Activated CD4-positive, alpha-beta T cell treated with anti-CD3 and anti-CD28 coated beads for 36 hours (primary cell): ENCODE results near the gene ZP1. TPM values are rescaled to one million over a fixed set of nuclear protein-coding genes. Genes with fewer than 3 reads are reported as not detected.

Experiments
- ATAC-seq: fragments of 200-7000 bp; cut with Tn5 transposase; one replicate; pipeline ENCODE4 v1.10.0; 2021; ENCODE audit warnings: mild to moderate bottlenecking, moderate library complexity
- CTCF ChIA-PET: fragments of 350-600 bp; sonication (Branson Sonifier 250); formaldehyde crosslinking; loops from one replicate; lab custom pipeline; 2021; ENCODE audit warnings: antibody characterized with exemption; lab: Charles Lee
- POLR2A ChIA-PET: fragments of 350-600 bp; sonication (Branson Sonifier 250); formaldehyde crosslinking; loops from one replicate; lab custom pipeline; 2021; ENCODE audit warnings: antibody characterized with exemption, inconsistent platforms; lab: Charles Lee
- DNase-seq: peaks from one replicate; pipeline ENCODE4 v3.0.0-alpha.2; 2020
- H3K27ac Mint-ChIP-seq: one replicate; pipeline ENCODE4 v1.8.0; 2021; ENCODE audit warnings: mixed read lengths
- H3K27me3 Mint-ChIP-seq: one replicate; pipeline ENCODE4 v1.8.0; 2021; ENCODE audit warnings: mixed read lengths
- H3K36me3 Mint-ChIP-seq: one replicate; pipeline ENCODE4 v1.8.0; 2021; ENCODE audit warnings: low read depth, mixed read lengths
- H3K4me1 Mint-ChIP-seq: one replicate; pipeline ENCODE4 v1.8.0; 2021; ENCODE audit warnings: mixed read lengths
- H3K4me3 Mint-ChIP-seq: one replicate; pipeline ENCODE4 v1.8.0; 2021; ENCODE audit warnings: mild to moderate bottlenecking, moderate library complexity, mixed read lengths
- H3K9me3 Mint-ChIP-seq: one replicate; pipeline ENCODE4 v1.8.0; 2021; ENCODE audit warnings: low read depth, mixed read lengths
- intact Hi-C, 2 experiments: fragments of 100-400 bp; cut with DNase I in 1 of 2; cut with micrococcal nuclease in 1 of 2; formaldehyde crosslinking; loops; one replicate each; pipeline versions ENCODE4 v1.14.2 to v1.15.1; 2022 to 2024; cut with DNase I, micrococcal nuclease
- total RNA-seq, 2 experiments: library from RNA; stranded (reverse); gene quantifications; one replicate each; pipeline ENCODE4 v1.2.3, GENCODE V29; 2021

Gene ZP1
- total RNA-seq, 2 experiments from 2014 or later: not detected

GRCh38 chr11:60890696-60891095 is 23.4 kb downstream of the ZP1 start:
- ATAC-seq: no peak
- no peak for DNase-seq
- Mint-ChIP-seq H3K4me1 (no peaks in the 10 kb centered on the region), H3K4me3 (no peak overlapping the region), H3K9me3 (no peaks in the 10 kb centered on the region), H3K27me3 (no peaks in the 10 kb centered on the region), H3K36me3 (peaks cover 42% of the 10 kb centered on the region), H3K27ac (no peak overlapping the region)
- ChIA-PET POLR2A (interaction anchor here (0.7 to 1.5 kb wide), 2 partner anchors 14 to 47 kb away, joined by 3 to 4 read pairs; no protein-coding TSS in a partner anchor), CTCF (interaction anchor here (1.6 to 2.4 kb wide), 2 partner anchors 11 to 60 kb away, joined by 4 to 7 read pairs; no protein-coding TSS in a partner anchor)
- intact Hi-C loops: no loop called here

GRCh38 chr11:60891103-60891741 is 23.9 kb downstream of the ZP1 start:
- H3K9me3 Mint-ChIP-seq: no peaks in the 10 kb centered on the region
- ATAC-seq (no peak), DNase-seq (no peak)
- no peak overlapping the region for H3K4me3 Mint-ChIP-seq
- peaks cover 47% of the 10 kb centered on the region for H3K36me3 Mint-ChIP-seq
- H3K27me3 Mint-ChIP-seq: no peaks in the 10 kb centered on the region
- CTCF ChIA-PET: interaction anchor here (1.6 to 2.4 kb wide), 2 partner anchors 10 to 61 kb away, joined by 4 to 7 read pairs; no protein-coding TSS in a partner anchor
- POLR2A ChIA-PET: interaction anchor here (0.9 to 1.5 kb wide), 2 partner anchors 14 to 16 kb away, joined by 3 to 4 read pairs; no protein-coding TSS in a partner anchor
- intact Hi-C loops: no loop called here
- no peak overlapping the region for H3K27ac Mint-ChIP-seq
- no peaks in the 10 kb centered on the region for H3K4me1 Mint-ChIP-seq

GRCh38 chr11:60895687-60896086 is 28.3 kb downstream of the ZP1 start:
- ChIA-PET CTCF (interaction anchor here (1.2 to 2.9 kb wide), 3 partner anchors 8 to 65 kb away, joined by 3 to 10 read pairs (median 5); no protein-coding TSS in a partner anchor), POLR2A (no interaction called here)
- H3K4me3 Mint-ChIP-seq: no peak overlapping the region
- intact Hi-C loops: no loop called here
- H3K27ac Mint-ChIP-seq: no peak overlapping the region
- no peaks in the 10 kb centered on the region for H3K27me3 Mint-ChIP-seq
- H3K36me3 Mint-ChIP-seq: peaks cover 58% of the 10 kb centered on the region
- ATAC-seq (no peak), DNase-seq (no peak)
- H3K9me3 Mint-ChIP-seq: no peaks in the 10 kb centered on the region
- no peaks in the 10 kb centered on the region for H3K4me1 Mint-ChIP-seq

GRCh38 chr11:60897496-60897895 is 30.2 kb downstream of the ZP1 start:
- peaks cover 68% of the 10 kb centered on the region for H3K36me3 Mint-ChIP-seq
- DNase-seq: no peak
- no peak overlapping the region for H3K27ac Mint-ChIP-seq
- no peak for ATAC-seq
- intact Hi-C loops: no loop called here
- no peaks in the 10 kb centered on the region for H3K4me1 Mint-ChIP-seq
- no peaks in the 10 kb centered on the region for H3K27me3 Mint-ChIP-seq
- CTCF ChIA-PET: interaction anchor here (1.0 to 1.5 kb wide), 3 partner anchors 15 to 289 kb away, joined by 3 to 4 read pairs (median 4); no protein-coding TSS in a partner anchor
- H3K4me3 Mint-ChIP-seq: no peak overlapping the region
- H3K9me3 Mint-ChIP-seq: no peaks in the 10 kb centered on the region
- POLR2A ChIA-PET: no interaction called here

- DNase-seq: peak; percentile 32
- Mint-ChIP-seq H3K9me3 (no peaks in the 10 kb centered on the region), H3K4me3 (no peak overlapping the region), H3K4me1 (peaks cover 12% of the 10 kb centered on the region), H3K27me3 (no peaks in the 10 kb centered on the region), H3K27ac (no peak overlapping the region), H3K36me3 (peaks cover 72% of the 10 kb centered on the region)
- ATAC-seq: peak; percentile 87
- CTCF ChIA-PET: interaction anchor here (0.6 to 2.4 kb wide), 12 partner anchors 8 to 1048 kb away, joined by 3 to 18 read pairs (median 4); partner anchors contain the start of gene TMEM109
- intact Hi-C loops: loop anchor here (1.0 to 2.0 kb wide), 2 partner anchors 68 kb away; no protein-coding TSS in a partner anchor
- POLR2A ChIA-PET: interaction anchor here (1.0 kb wide), 1 partner anchor 15 kb away, joined by 3 read pairs; no protein-coding TSS in a partner anchor
These were observed 31.9 kb downstream of the ZP1 start for GRCh38 chr11:60899046-60899936.

- Mint-ChIP-seq H3K27me3 (no peaks in the 10 kb centered on the region), H3K4me3 (no peak overlapping the region), H3K27ac (no peak overlapping the region), H3K4me1 (peaks cover 18% of the 10 kb centered on the region), H3K36me3 (peaks cover 69% of the 10 kb centered on the region), H3K9me3 (no peaks in the 10 kb centered on the region)
- CTCF ChIA-PET: interaction anchor here (0.6 to 2.4 kb wide), 12 partner anchors 13 to 1047 kb away, joined by 3 to 18 read pairs (median 4); partner anchors contain the start of gene TMEM109
- POLR2A ChIA-PET: interaction anchor here (1.0 kb wide), 1 partner anchor 15 kb away, joined by 3 read pairs; no protein-coding TSS in a partner anchor
- DNase-seq (no peak), ATAC-seq (no peak)
- intact Hi-C loops: loop anchor here (1.0 to 10.0 kb wide), 3 partner anchors 69 to 525 kb away; partner anchors contain the start of gene CPSF7 (in 1 of the 2)
These were observed 32.6 kb downstream of the ZP1 start for GRCh38 chr11:60899977-60900376.

- ChIA-PET CTCF (interaction anchor here (0.7 to 2.4 kb wide), 8 partner anchors 10 to 286 kb away, joined by 3 to 14 read pairs (median 4); partner anchors contain the start of gene TMEM109), POLR2A (interaction anchor here (0.7 kb wide), 1 partner anchor 10 kb away, joined by 3 read pairs; no protein-coding TSS in a partner anchor)
- Mint-ChIP-seq H3K9me3 (no peaks in the 10 kb centered on the region), H3K27ac (no peak overlapping the region), H3K4me3 (no peak overlapping the region), H3K36me3 (peaks cover 66% of the 10 kb centered on the region), H3K27me3 (no peaks in the 10 kb centered on the region), H3K4me1 (peaks cover 24% of the 10 kb centered on the region)
- DNase-seq (no peak), ATAC-seq (no peak)
- intact Hi-C loops: loop anchor here in 1 of 2 experiments (10.0 kb wide), 1 partner anchor 524 kb away; the partner anchor contains the start of gene CPSF7
These were observed 33.5 kb downstream of the ZP1 start for GRCh38 chr11:60900673-60901404.

- peaks cover 30% of the 10 kb centered on the region for H3K4me1 Mint-ChIP-seq
- no peaks in the 10 kb centered on the region for H3K27me3 Mint-ChIP-seq
- H3K27ac Mint-ChIP-seq: no peak overlapping the region
- CTCF ChIA-PET: interaction anchor here (1.1 to 4.4 kb wide), 5 partner anchors 10 to 284 kb away, joined by 3 to 16 read pairs (median 4); partner anchors contain the start of gene TMEM109
- ATAC-seq: no peak
- no peaks in the 10 kb centered on the region for H3K9me3 Mint-ChIP-seq
- POLR2A ChIA-PET: no interaction called here
- H3K36me3 Mint-ChIP-seq: peaks cover 56% of the 10 kb centered on the region
- intact Hi-C loops: loop anchor here in 1 of 2 experiments (10.0 kb wide), 1 partner anchor 522 kb away; the partner anchor contains the start of gene CPSF7
- H3K4me3 Mint-ChIP-seq: no peak overlapping the region
- no peak for DNase-seq
These were observed 35.3 kb downstream of the ZP1 start for GRCh38 chr11:60902625-60903024.

GRCh38 chr11:60905047-60905446 is 37.7 kb downstream of the ZP1 start:
- ChIA-PET POLR2A (interaction anchor here (0.7 to 2.3 kb wide), 3 partner anchors 10 to 14 kb away, joined by 4 to 16 read pairs (median 5); partner anchors contain the start of gene TMEM109), CTCF (interaction anchor here (0.6 to 4.4 kb wide), 8 partner anchors 8 to 235 kb away, joined by 3 to 16 read pairs (median 4); partner anchors contain the start of gene TMEM109)
- peak overlapping the region; percentile 92 for H3K27ac Mint-ChIP-seq
- no peak for ATAC-seq
- H3K27me3 Mint-ChIP-seq: no peaks in the 10 kb centered on the region
- H3K36me3 Mint-ChIP-seq: peaks cover 36% of the 10 kb centered on the region
- DNase-seq: no peak
- intact Hi-C loops: loop anchor here in 1 of 2 experiments (10.0 kb wide), 1 partner anchor 520 kb away; the partner anchor contains the start of gene CPSF7
- H3K9me3 Mint-ChIP-seq: no peaks in the 10 kb centered on the region
- H3K4me3 Mint-ChIP-seq: peak overlapping the region; percentile 86
- H3K4me1 Mint-ChIP-seq: peaks cover 30% of the 10 kb centered on the region
